SK-N-SH (cell line): ENCODE measurements around the gene TMEM269. TPM values are rescaled to one million over a fixed set of nuclear protein-coding genes. Genes with fewer than 3 reads are reported as not detected.

Source experiments
- CTCF ChIA-PET: fragments of 300-600, 350-600 bp; formaldehyde crosslinking; extraction: SDS; loops from one replicate; lab custom pipeline; 2021; lab: Yijun Ruan, JAX
- POLR2A ChIA-PET: fragments of 350-600 bp; sonication (Branson Sonifier 250); formaldehyde crosslinking; extraction: SDS; loops from one replicate; lab custom pipeline; 2020; ENCODE audit warnings: antibody characterized with exemption, inconsistent platforms; lab: Yijun Ruan, JAX
- DNase-seq: peaks from one replicate; pipeline ENCODE4 v3.0.0; 2012
- H2AFZ ChIP-seq: fragments of 200-600 bp; sonication (generic); 2 replicates; pipeline ENCODE4 v1.8.1; 2016; ENCODE audit warnings: antibody characterized with exemption, mild to moderate bottlenecking, low read depth
- H3F3A ChIP-seq: fragments of 200-600 bp; sonication (generic); replicated peaks from 2 replicates; pipeline ENCODE3; 2016; ENCODE audit warnings: antibody characterized with exemption, mild to moderate bottlenecking; ENCODE audit not compliant: insufficient read depth
- H3K27ac ChIP-seq, 2 experiments: fragments of 200-500 bp in 1 of 2; fragments of 200-600 bp in 1 of 2; sonication (Bioruptor generic) in 1 of 2; sonication (generic), shearing (Covaris generic) in 1 of 2; 2 replicates each; pipeline versions ENCODE4 v1.5.1 to v1.6.1; 2014 to 2016; ENCODE audit warnings: low read depth in 2 of 2, inconsistent platforms in 1 of 2, low read length in 1 of 2, mild to moderate bottlenecking in 1 of 2, mixed read lengths in 1 of 2
- H3K27me3 ChIP-seq: fragments of 200-600 bp; sonication (generic), shearing (Covaris generic); 2 replicates; pipeline ENCODE4 v1.6.1; 2016; ENCODE audit warnings: mixed run types; ENCODE audit not compliant: insufficient read depth
- H3K36me3 ChIP-seq, 2 experiments: fragments of 200-500 bp in 1 of 2; fragments of 200-600 bp in 1 of 2; sonication (Bioruptor generic) in 1 of 2; sonication (generic) in 1 of 2; replicated peaks in 1 of 2; 2 replicates each; pipeline versions ENCODE3 to v1.5.1; 2014 to 2016; ENCODE audit warnings: low read length in 1 of 2, mild to moderate bottlenecking in 1 of 2; ENCODE audit not compliant: insufficient read depth in 2 of 2, control insufficient read depth in 1 of 2
- H3K4me1 ChIP-seq, 2 experiments: fragments of 200-500 bp in 1 of 2; fragments of 200-600 bp in 1 of 2; sonication (Bioruptor generic) in 1 of 2; sonication (generic), shearing (Covaris generic) in 1 of 2; 2 replicates each; pipeline versions ENCODE4 v1.5.1 to v1.6.1; 2014 to 2016; ENCODE audit warnings: low read depth in 1 of 2, low read length in 1 of 2, mixed run types in 1 of 2; ENCODE audit not compliant: insufficient read depth in 2 of 2, control insufficient read depth in 1 of 2
- H3K4me2 ChIP-seq: fragments of 200-600 bp; sonication (generic), shearing (Covaris generic); 2 replicates; pipeline ENCODE4 v1.6.1; 2017; ENCODE audit warnings: mixed run types
- H3K4me3 ChIP-seq, 2 experiments: fragments of 200-500 bp in 1 of 2; fragments of 200-600 bp in 1 of 2; sonication (Bioruptor generic) in 1 of 2; sonication (generic), shearing (Covaris generic) in 1 of 2; 2 replicates each; pipeline versions ENCODE4 v1.5.1 to v1.8.1; 2014 to 2016; ENCODE audit warnings: low read depth in 2 of 2, inconsistent platforms in 1 of 2, low read length in 1 of 2, mild to moderate bottlenecking in 1 of 2, mixed read lengths in 1 of 2, moderate library complexity in 1 of 2
- H3K79me2 ChIP-seq: fragments of 200-600 bp; sonication (generic); 2 replicates; pipeline ENCODE4 v1.8.1; 2017; ENCODE audit warnings: mild to moderate bottlenecking; ENCODE audit not compliant: insufficient read depth
- H3K9ac ChIP-seq: fragments of 200-600 bp; sonication (generic); 2 replicates; pipeline ENCODE4 v1.6.1; 2017; ENCODE audit warnings: mixed run types
- H3K9me2 ChIP-seq: fragments of 200-600 bp; sonication (generic); 2 replicates; pipeline ENCODE4 v1.6.1; 2017; ENCODE audit warnings: mixed run types
- H3K9me3 ChIP-seq: fragments of 200-600 bp; sonication (generic); 2 replicates; pipeline ENCODE4 v1.6.1; 2017; ENCODE audit warnings: mixed run types, mild to moderate bottlenecking, moderate library complexity
- H4K20me1 ChIP-seq: fragments of 200-600 bp; sonication (generic); 2 replicates; pipeline ENCODE4 v1.6.1; 2017; ENCODE audit warnings: mild to moderate bottlenecking, mixed run types; ENCODE audit not compliant: insufficient read depth
- ELF1 ChIP-seq: IDR thresholded peaks from 2 replicates; pipeline ENCODE4 v1.4.0; 2012
- EZH2phosphoT487 ChIP-seq: fragments of 200-600 bp; sonication (generic); IDR thresholded peaks from 2 replicates; pipeline ENCODE4 v1.6.1; 2017; ENCODE audit warnings: low read depth, mixed run types, mild to moderate bottlenecking, antibody characterized with exemption, moderate library complexity, borderline replicate concordance
- FOXJ3 ChIP-seq: sonication (generic); formaldehyde crosslinking; IDR thresholded peaks from 2 replicates; pipeline ENCODE4 v1.5.1; 2020; ENCODE audit warnings: mild to moderate bottlenecking, missing genetic modification reagents
- JUND ChIP-seq: IDR thresholded peaks from 2 replicates; pipeline ENCODE4 v1.4.0; 2012
- NRF1 ChIP-seq: IDR thresholded peaks from 2 replicates; pipeline ENCODE4 v1.6.1; 2012; ENCODE audit warnings: low read depth, mild to moderate bottlenecking, low read length
- PBX3 ChIP-seq: IDR thresholded peaks from 2 replicates; pipeline ENCODE4; 2012
- POLR2AphosphoS5 ChIP-seq: IDR thresholded peaks from 2 replicates; pipeline ENCODE4 v1.6.1; 2012; ENCODE audit warnings: low read depth, low read length
- REST ChIP-seq: IDR thresholded peaks from 2 replicates; pipeline ENCODE4 v1.6.1; 2012; ENCODE audit warnings: mild to moderate bottlenecking, low read depth, low read length, moderate library complexity
- RXRA ChIP-seq: IDR thresholded peaks from 2 replicates; pipeline ENCODE4 v1.4.0; 2012; ENCODE audit warnings: low read depth, mild to moderate bottlenecking, borderline replicate concordance
- SMC3 ChIP-seq: IDR thresholded peaks from 2 replicates; pipeline ENCODE4 v1.6.1; 2012; ENCODE audit warnings: low read depth, low read length, improper control_type of control experiment
- TAF1 ChIP-seq: IDR thresholded peaks from 2 replicates; pipeline ENCODE4 v1.6.1; 2012; ENCODE audit warnings: low read depth, mild to moderate bottlenecking, low read length, moderate library complexity, borderline replicate concordance
- TCF12 ChIP-seq: IDR thresholded peaks from 2 replicates; pipeline ENCODE4 v1.4.0; 2012
- TEAD4 ChIP-seq: IDR thresholded peaks from 2 replicates; pipeline ENCODE4 v1.4.0; 2012; ENCODE audit warnings: mild to moderate bottlenecking, borderline replicate concordance; ENCODE audit not compliant: insufficient read depth
- USF1 ChIP-seq: IDR thresholded peaks from 2 replicates; pipeline ENCODE4 v1.4.0; 2012; ENCODE audit warnings: low read depth, borderline replicate concordance
- USF2 ChIP-seq: fragments of 150-350 bp; IDR thresholded peaks from 2 replicates; pipeline ENCODE4 v1.6.1; 2017; ENCODE audit warnings: antibody characterized with exemption, low read length, low read depth, borderline replicate concordance
- ZBTB33 ChIP-seq: IDR thresholded peaks from 2 replicates; pipeline ENCODE4 v1.4.0; 2012; ENCODE audit warnings: low read depth, borderline replicate concordance
- WGBS: methylation state at CpG from one replicate; pipeline ENCODE4 v1.1.6; 2017; ENCODE audit warnings: low lambda C conversion rate; 5-methylcytosine and 5-hydroxymethylcytosine counted together
- polyA plus RNA-seq, 3 experiments: library from polyadenylated mRNA; depleted of rRNA; stranded (reverse); fragments of >200 nt; gene quantifications; 2 replicates each; pipeline ENCODE4 v1.2.3, GENCODE V29; 2012

Gene TMEM269
- polyA plus RNA-seq, 1 of the 3 experiments (the other 2 are of a cell fraction): 0.05 TPM

- H3K4me1 ChIP-seq: peaks cover 0 to 20% of the 10 kb centered on the region in 2 experiments; a peak in 1 of 4 replicates
- H3K27ac ChIP-seq: no peak overlapping the region
- no peaks in the 10 kb centered on the region for H3K27me3 ChIP-seq
- no peak for DNase-seq
- POLR2A ChIA-PET: interaction anchor here (0.7 kb wide), 1 partner anchor 64 kb away, joined by 3 read pairs; the partner anchor contains the start of gene YBX1
- no peak overlapping the region for H3K4me3 ChIP-seq
- H3K79me2 ChIP-seq: no peaks in the 10 kb centered on the region
- no peak overlapping the region for H3K4me2 ChIP-seq
- H3K9ac ChIP-seq: no peak overlapping the region
- no peaks in the 10 kb centered on the region for H3F3A ChIP-seq
- no peak overlapping the region for H2AFZ ChIP-seq
- no peaks in the 10 kb centered on the region for H4K20me1 ChIP-seq
- H3K9me3 ChIP-seq: no peaks in the 10 kb centered on the region
- TF ChIP-seq TCF12 (no peak), ELF1 (no peak), POLR2AphosphoS5 (no peak), NRF1 (no peak), FOXJ3 (CRISPR knock-in tag) (no peak), USF1 (no peak), TEAD4 (no peak), REST (no peak), PBX3 (no peak), EZH2phosphoT487 (no peak), TAF1 (no peak), SMC3 (no peak), USF2 (no peak), JUND (no peak), RXRA (no peak), ZBTB33 (no peak)
- H3K9me2 ChIP-seq: no peaks in the 10 kb centered on the region
- 94% methylated on average over 5 of the region's 12 CpGs for WGBS
- CTCF ChIA-PET: interaction anchor here (0.6 to 4.4 kb wide), 29 partner anchors 10 to 599 kb away, joined by 3 to 32 read pairs (median 4); no protein-coding TSS in a partner anchor
- peaks cover 8 to 34% of the 10 kb centered on the region in 2 experiments for H3K36me3 ChIP-seq
Observed at GRCh38 chr1:42746436-42747105, 38.2 kb upstream of the TMEM269 start.
